AG10803 (cell line): Measurements from ENCODE around the gene HAUS7.

ENCODE experiments used
- DNase-seq: peaks from one replicate; pipeline ENCODE4 v3.0.0; 2010; ENCODE audit warnings: low read depth
- H3K4me3 ChIP-seq: 2 replicates; pipeline ENCODE4 v1.5.1; 2011; ENCODE audit warnings: mild to moderate bottlenecking, low read length, control low read depth
- CTCF ChIP-seq: conservative IDR thresholded peaks from 2 replicates; pipeline ENCODE4 v1.5.1; 2011; ENCODE audit warnings: mild to moderate bottlenecking, low read length, control low read depth, inconsistent platforms

Gene HAUS7

GRCh38 chrX:153494061-153494460 is 23.7 kb upstream of the HAUS7 start:
- peak overlapping the region; percentile 55 for H3K4me3 ChIP-seq
- no peak for TF ChIP-seq CTCF
- no peak for DNase-seq

GRCh38 chrX:153493085-153493484 is 22.7 kb upstream of the HAUS7 start:
- no peak for TF ChIP-seq CTCF
- no peak overlapping the region for H3K4me3 ChIP-seq
- DNase-seq = no peak

- TF ChIP-seq CTCF = no peak
Observed at GRCh38 chrX:153492543-153492942, 22.2 kb upstream of the HAUS7 start.

GRCh38 chrX:153491918-153492317 is 21.5 kb upstream of the HAUS7 start:
- no peak for TF ChIP-seq CTCF
- no peak overlapping the region for H3K4me3 ChIP-seq
- DNase-seq = no peak

More at GRCh38 chrX:153492543-153492942, 22.2 kb upstream of the HAUS7 start:
- DNase-seq = no peak
- H3K4me3 ChIP-seq = no peak overlapping the region

- DNase-seq = no peak
- no peak overlapping the region for H3K4me3 ChIP-seq
- TF ChIP-seq CTCF = no peak
Observed at GRCh38 chrX:153491351-153491914, 21.1 kb upstream of the HAUS7 start.

- no peak for DNase-seq
- no peak overlapping the region for H3K4me3 ChIP-seq
- TF ChIP-seq CTCF = no peak
Observed at GRCh38 chrX:153490217-153490930, 20.0 kb upstream of the HAUS7 start.
